ENCODE results near the gene FGF21. TPM values are rescaled to one million over a fixed set of nuclear protein-coding genes. Genes with fewer than 3 reads are reported as not detected.

The FGF21 gene
- total RNA-seq, 1 donor from 2014 or later = not detected

DNA sequence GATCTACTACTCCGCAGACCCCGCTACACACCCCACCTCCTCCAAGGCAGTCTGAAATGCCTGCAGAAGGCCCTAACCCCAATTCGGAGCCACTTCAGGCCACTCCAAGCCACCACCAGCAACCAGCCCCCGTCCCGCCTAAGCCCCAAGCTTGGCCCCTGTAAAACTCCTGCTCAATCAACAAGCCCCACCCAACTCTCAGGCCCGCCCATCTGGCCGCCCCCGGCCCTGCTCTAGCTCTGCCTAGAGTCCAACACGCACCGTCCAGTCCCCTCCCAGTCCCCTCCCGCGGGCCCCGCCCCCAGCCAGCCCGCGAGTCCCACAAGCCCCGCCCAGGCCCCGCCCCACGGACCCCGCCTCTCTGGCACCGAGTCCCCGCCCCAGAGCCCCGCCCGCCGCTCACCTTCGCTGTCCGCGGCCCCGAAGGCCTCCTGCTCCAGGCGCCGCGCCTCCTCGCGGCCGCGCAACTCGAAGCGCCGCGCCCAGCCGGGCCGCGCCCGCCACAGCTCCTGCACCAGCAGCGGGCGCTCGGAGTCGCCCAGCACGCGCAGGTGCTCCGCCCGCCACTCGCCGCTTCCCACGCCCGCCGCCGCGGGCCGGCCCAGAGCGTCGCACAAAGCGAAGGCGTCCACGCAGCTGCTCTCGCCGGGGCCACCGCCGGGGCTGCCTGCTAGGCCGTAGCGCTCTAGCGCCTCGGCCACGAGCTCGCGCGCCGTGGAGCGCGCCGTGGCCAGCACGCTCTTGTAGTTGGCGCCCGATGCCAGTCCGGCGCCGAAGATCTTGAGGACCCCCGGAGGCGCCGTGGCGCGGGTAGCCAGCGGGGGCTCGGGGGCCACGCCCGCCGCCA, 16.5 kb upstream of the FGF21 start:
- no peaks in the 10 kb centered on the region for H3K27me3 Mint-ChIP-seq (ENCODE audit: insufficient read depth)
- peak; percentile 85 for DNase-seq (ENCODE audit: low spot score)
- peaks cover 13% of the 10 kb centered on the region for H3K4me1 Mint-ChIP-seq (ENCODE audit: low read depth)
- intact Hi-C loops (cut with micrococcal nuclease) = loop anchor here (1.0 to 2.0 kb wide), 8 partner anchors 9 to 245 kb away; partner anchors contain the start of genes BCAT2, CA11 and HSD17B14
- peak overlapping the region; percentile 64 for H3K4me3 Mint-ChIP-seq
- H3K27ac Mint-ChIP-seq = peak overlapping the region; percentile 52
- H3K9me3 Mint-ChIP-seq = no peaks in the 10 kb centered on the region
- no peaks in the 10 kb centered on the region for H3K36me3 Mint-ChIP-seq (ENCODE audit: low read depth)

DNA sequence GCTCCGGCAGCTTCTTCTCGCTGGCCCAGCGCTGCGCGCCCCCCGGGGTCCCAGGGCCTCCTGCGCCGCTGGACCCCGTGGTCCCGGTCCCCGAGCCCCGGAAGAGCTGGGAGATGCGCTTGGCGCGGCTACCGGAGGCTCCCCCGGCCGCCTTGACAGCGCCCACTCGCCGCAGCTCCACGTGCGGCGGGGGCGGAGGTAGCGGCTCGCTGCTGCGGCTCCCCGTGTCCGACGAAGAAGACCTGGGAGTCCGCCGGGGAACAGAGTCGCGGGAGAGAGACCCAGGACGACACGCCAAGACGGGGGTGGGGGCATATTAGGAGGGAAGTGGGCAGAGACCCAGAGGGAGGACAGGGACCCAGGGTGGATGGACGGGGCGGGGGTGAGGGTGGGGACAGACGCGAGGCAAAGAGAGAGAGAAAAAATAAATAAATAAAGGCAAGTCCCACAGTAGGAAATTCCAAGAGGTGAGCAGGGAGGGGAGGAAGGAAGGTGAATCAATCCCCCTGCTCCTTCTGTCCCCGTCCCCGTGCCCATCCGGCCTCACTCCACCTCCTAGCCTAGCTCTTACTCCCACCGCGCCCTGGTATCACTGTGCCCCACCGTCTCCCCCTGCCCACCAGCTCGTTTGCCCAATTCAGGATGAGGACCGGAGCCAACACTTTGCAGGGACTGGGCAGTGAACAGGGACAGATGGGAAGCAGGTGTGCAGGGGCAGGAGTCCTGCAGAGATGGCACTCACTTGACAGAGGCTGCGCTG, 15.7 kb upstream of the FGF21 start:
- Mint-ChIP-seq H3K27ac (no peak overlapping the region), H3K4me1 (ENCODE audit: low read depth) (peaks cover 13% of the 10 kb centered on the region), H3K36me3 (ENCODE audit: low read depth) (no peaks in the 10 kb centered on the region), H3K4me3 (peak overlapping the region; percentile 26), H3K27me3 (ENCODE audit: insufficient read depth) (no peaks in the 10 kb centered on the region), H3K9me3 (no peaks in the 10 kb centered on the region)
- intact Hi-C loops (cut with micrococcal nuclease) = loop anchor here (2.0 to 10.0 kb wide), 4 partner anchors 65 to 325 kb away; partner anchors contain the start of genes BCAT2 and HSD17B14
- no peak for DNase-seq (ENCODE audit: low spot score)

DNA sequence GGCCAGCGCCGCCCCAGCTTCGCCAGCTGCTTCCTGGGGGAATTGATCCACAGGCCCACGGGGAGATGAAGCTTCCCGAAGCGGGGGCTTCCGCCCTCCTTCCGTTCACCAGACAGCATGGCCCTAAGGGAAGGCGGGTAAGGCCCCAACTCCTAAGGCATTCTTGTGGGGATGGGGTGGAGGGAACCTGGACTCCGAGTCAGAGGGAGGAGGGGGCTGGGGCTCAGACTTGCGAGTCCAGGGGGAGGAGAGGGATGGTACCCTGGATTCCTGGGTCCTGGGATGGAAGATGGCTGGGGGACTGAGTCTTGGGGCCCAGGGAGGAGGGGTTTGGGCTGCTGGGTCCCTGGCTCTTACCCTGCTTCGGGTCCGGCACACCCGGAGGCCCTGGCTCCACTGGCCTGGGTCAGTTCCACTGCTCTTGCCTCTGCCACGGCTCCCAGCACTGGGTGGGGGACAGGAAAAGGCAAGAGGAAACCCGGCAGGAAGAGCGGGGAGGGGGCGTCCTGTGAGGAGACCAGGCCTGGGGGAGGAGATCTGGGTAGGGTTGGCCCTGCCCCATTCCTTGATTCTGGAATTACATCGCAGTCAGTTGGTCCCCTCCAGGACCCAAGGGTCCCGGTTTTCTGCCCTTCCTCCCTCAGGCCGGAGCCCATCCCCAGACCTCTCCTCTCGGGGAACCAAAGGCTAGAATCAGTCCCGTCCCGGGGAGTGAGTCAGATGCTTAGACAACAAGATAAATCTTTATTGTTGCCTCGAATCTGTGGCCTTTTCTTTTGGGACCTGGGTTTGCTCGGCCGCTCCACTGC, 15.0 kb upstream of the FGF21 start, which contains the start of gene RASIP1:
Gene RASIP1 (minus strand): TSS at position 447 of the 809 bp plus-strand sequence. CDS start 328 bp downstream, at position 119.
- intact Hi-C loops (cut with micrococcal nuclease) = loop anchor here (10.0 kb wide), 1 partner anchor 326 kb away; no protein-coding TSS in a partner anchor
- Mint-ChIP-seq H3K36me3 (ENCODE audit: low read depth) (no peaks in the 10 kb centered on the region), H3K27ac (no peak within 1 kb of the TSS), H3K4me3 (peak within 1 kb of the TSS; percentile 33), H3K4me1 (ENCODE audit: low read depth) (peaks cover 18% of the 10 kb centered on the region), H3K9me3 (no peaks in the 10 kb centered on the region), H3K27me3 (ENCODE audit: insufficient read depth) (no peaks in the 10 kb centered on the region)
- no peak for DNase-seq (ENCODE audit: low spot score)

DNA sequence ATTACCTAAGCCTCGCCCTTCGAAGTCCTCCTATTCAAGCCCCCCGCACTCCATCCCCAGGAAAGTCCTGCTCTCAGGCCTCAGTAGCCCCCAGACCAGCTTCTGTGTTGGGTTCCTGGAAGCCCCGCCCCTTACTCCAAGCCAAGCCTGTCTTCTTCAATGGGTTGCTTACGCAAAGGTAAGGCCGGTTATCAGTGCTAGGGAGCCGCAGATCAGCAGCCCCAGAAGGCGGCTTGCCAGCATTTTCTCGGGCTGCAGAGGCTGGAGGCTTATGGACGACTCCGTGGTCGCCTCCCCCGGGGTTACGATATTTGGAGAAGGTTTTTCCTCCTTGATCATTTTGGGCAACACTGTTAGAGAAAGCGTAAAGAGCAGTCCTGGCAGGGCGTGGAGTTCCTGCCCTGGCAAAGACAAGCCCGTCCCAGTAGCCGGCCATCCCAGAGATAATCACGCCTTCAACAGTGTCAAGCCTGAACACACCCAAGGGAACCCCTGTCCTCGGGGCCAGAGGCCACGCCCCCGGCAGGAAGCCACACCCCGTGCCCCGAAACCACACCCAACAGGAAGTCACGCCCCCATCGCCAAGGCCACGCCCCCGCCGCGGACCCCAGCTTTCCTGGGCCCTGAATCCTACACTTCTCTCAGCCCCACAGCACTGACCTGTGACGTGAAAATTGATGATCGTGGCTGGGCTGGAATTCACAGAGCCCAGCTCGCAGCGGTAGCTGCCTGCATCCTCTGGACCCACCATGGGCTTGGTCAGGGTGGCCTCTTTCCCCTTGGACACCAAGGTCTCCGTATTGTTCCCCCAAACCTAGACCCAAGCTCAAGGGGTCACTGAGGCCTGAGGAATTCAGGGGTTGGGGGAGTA, 14.0 kb upstream of the FGF21 start:
- Mint-ChIP-seq H3K36me3 (ENCODE audit: low read depth) (no peaks in the 10 kb centered on the region), H3K4me3 (no peak overlapping the region), H3K4me1 (ENCODE audit: low read depth) (peaks cover 28% of the 10 kb centered on the region), H3K27me3 (ENCODE audit: insufficient read depth) (no peaks in the 10 kb centered on the region), H3K9me3 (no peaks in the 10 kb centered on the region), H3K27ac (no peak overlapping the region)
- DNase-seq (ENCODE audit: low spot score) = no peak
- intact Hi-C loops (cut with micrococcal nuclease) = loop anchor here (10.0 kb wide), 1 partner anchor 327 kb away; no protein-coding TSS in a partner anchor

DNA sequence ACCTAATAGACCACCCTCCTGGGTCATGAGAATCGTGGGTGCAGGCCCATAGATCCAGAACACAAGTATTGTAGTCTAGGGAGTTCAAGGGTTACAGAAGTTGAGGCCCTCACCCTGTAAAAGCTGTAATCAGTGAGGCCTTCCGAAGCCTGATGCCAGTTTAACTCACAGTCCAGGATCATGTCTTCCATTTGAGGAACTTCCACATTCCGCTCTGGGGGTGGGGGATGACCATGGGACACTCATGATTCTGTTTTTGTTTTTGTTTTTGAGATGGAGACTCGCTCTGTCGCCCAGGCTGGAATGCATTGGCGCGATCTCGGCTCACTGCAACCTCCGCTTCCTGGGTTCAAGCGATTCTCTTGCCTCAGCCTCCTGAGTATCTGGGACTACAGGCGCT, 13.2 kb upstream of the FGF21 start:
- no peak overlapping the region for H3K27ac Mint-ChIP-seq
- DNase-seq (ENCODE audit: low spot score) = no peak
- intact Hi-C loops (cut with micrococcal nuclease) = loop anchor here (10.0 kb wide), 1 partner anchor 327 kb away; no protein-coding TSS in a partner anchor
- no peaks in the 10 kb centered on the region for H3K36me3 Mint-ChIP-seq (ENCODE audit: low read depth)
- no peaks in the 10 kb centered on the region for H3K9me3 Mint-ChIP-seq
- H3K4me1 Mint-ChIP-seq (ENCODE audit: low read depth) = peaks cover 29% of the 10 kb centered on the region
- H3K27me3 Mint-ChIP-seq (ENCODE audit: insufficient read depth) = no peaks in the 10 kb centered on the region
- H3K4me3 Mint-ChIP-seq = no peak overlapping the region

DNA sequence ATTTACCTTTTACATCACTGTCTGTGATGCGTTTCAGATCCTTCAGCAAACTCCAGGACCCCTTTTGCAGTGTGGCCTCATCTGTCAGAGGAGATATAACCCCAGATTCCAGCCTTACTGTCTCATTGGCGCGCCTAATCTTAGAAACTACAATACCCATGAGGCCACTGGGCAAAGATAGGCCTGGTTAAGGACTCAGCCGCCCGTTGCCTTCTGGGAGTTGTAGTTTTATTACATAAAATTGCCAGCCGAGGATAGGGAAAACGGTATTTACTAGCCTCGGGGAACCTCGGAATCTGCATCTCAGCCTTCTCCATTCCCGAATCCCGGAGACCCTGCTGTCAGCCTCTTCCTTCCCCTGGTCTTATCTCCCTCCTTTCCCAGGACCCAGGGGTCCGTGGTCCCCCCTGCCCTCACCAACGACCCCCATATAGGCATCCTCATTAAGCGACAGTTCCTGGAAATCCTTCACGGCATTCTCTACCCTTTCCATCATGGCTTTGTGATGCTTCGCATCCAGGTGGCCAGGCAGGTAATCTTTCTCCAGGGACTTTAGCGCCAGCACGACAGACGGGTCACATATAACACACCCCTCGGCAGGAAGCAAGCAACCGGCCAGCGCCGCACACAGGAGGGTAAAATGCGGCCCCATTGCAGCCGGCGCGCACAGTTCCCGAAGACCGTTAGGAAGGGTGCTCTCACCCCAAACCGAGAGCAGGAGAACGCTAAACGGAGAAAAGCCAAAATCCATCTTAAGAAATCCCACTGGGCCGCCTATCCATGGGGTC, 9.9 kb upstream of the FGF21 start:
- intact Hi-C loops (cut with micrococcal nuclease) = loop anchor here (1.0 to 10.0 kb wide), 3 partner anchors 24 to 331 kb away; no protein-coding TSS in a partner anchor
- peak overlapping the region; percentile 34 for H3K27ac Mint-ChIP-seq
- no peaks in the 10 kb centered on the region for H3K9me3 Mint-ChIP-seq
- H3K4me3 Mint-ChIP-seq = no peak overlapping the region
- H3K27me3 Mint-ChIP-seq (ENCODE audit: insufficient read depth) = no peaks in the 10 kb centered on the region
- peaks cover 25% of the 10 kb centered on the region for H3K4me1 Mint-ChIP-seq (ENCODE audit: low read depth)
- DNase-seq (ENCODE audit: low spot score) = peak; percentile 32
- no peaks in the 10 kb centered on the region for H3K36me3 Mint-ChIP-seq (ENCODE audit: low read depth)

DNA sequence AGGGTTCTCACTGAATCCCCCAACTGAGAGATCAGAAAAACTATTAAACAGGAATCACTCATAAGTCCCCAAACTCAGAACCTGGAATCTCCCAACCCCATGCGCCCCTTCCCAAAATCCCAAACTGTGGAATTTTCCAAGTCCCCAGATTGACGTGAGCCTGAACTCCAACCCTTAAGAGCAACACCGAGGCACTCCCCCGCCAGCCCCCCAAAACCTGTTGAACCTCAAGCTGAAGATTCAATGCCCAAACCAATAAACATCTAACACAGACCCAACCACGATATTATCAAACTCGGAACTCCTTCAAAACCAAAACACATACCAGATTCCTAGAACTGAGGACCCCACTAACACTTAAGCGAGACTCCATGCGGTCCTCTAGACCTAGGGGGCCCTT, 9.2 kb upstream of the FGF21 start:
- no peak overlapping the region for H3K4me3 Mint-ChIP-seq
- H3K27ac Mint-ChIP-seq = peak overlapping the region; percentile 6
- no peak for DNase-seq (ENCODE audit: low spot score)
- H3K36me3 Mint-ChIP-seq (ENCODE audit: low read depth) = no peaks in the 10 kb centered on the region
- H3K27me3 Mint-ChIP-seq (ENCODE audit: insufficient read depth) = peaks cover under 1% of the 10 kb centered on the region
- peaks cover 24% of the 10 kb centered on the region for H3K4me1 Mint-ChIP-seq (ENCODE audit: low read depth)
- intact Hi-C loops (cut with micrococcal nuclease) = loop anchor here (2.0 to 10.0 kb wide), 2 partner anchors 247 to 331 kb away; partner anchors contain the start of genes GYS1 and RUVBL2
- H3K9me3 Mint-ChIP-seq = no peaks in the 10 kb centered on the region

DNA sequence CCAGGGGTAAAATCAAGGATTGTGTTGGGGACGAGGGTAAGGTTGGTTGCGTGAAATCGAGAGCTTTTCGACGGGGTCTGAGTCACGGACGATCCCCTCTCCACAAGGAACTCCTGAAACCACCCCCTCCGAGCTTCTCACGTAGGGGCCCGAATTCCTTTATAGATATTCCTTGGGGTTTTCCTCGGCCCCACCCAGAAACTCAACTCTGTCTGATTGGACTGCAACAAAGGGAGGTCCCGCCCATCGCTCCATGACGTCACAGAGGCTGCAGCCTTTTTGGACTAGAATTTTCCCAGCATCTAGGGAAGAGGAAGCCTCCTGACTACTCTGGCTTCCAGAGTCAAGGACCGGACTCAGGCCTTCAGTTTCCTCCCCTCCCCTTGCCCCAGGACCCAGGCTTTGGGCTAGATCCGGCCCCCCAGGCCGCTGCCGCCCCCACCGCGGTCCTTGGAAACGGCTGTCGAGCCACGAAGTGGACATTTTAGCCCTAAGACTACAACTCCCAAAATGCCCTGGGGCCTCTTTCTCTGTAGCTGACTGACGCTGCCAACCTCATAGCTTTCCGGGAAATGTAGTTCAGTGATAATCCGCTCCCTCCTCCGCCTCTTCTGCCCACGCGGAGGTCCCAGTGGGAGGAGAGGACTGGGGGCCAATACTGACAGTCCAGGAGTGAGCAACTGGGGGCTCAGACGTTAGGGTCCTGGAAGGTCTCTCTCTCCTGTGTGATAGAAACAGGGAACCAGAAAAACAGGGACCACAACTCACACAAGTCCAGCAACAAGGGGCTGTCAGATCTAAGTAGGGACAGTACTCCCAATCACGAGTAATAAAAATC, 8.4 kb upstream of the FGF21 start, which contains the start of gene IZUMO1:
Gene IZUMO1 (minus strand): TSS at position 172 of the 838 bp plus-strand sequence. CDS start 1,050 bp downstream, outside the sequence.
- peak within 1 kb of the TSS; percentile 63 for H3K4me3 Mint-ChIP-seq
- intact Hi-C loops (cut with micrococcal nuclease) = loop anchor here (1.0 to 10.0 kb wide), 4 partner anchors 9 to 332 kb away; partner anchors contain the start of genes GYS1 and RUVBL2
- no peaks in the 10 kb centered on the region for H3K36me3 Mint-ChIP-seq (ENCODE audit: low read depth)
- peaks cover 4% of the 10 kb centered on the region for H3K27me3 Mint-ChIP-seq (ENCODE audit: insufficient read depth)
- peak; percentile 62 for DNase-seq (ENCODE audit: low spot score)
- peak within 1 kb of the TSS; percentile 12 for H3K27ac Mint-ChIP-seq
- no peaks in the 10 kb centered on the region for H3K9me3 Mint-ChIP-seq
- H3K4me1 Mint-ChIP-seq (ENCODE audit: low read depth) = peaks cover 17% of the 10 kb centered on the region

DNA sequence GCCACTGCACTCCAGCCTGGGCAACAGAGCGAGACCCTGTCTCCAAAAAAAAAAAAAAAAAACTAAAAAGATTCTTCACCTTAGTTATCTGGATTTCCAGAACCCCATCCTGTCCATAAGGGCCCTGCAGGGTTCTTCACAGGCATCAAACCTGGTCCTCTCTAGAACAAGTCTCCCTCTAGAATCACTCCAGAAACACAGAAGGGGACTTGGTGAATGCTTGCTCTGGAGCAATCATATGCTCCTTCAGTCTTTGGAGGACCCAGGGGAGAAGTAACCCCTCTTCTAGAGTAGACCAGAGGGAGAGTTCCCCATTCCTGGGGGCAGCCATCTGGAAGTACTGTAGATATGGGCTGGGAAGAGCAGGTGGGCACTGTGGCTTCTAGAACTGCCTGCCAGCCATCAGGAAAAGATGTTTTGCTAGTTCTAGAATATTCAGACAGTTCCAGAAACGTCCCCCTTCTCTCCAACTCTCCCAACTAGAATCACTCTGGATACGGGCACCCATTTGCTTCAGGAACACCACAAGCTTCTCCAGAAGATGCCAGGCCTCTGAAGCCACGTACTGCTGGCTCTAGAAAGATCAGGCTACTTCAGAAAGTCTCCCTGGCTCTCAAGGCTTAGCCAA, 5.6 kb upstream of the FGF21 start:
- no peaks in the 10 kb centered on the region for H3K9me3 Mint-ChIP-seq
- H3K4me1 Mint-ChIP-seq (ENCODE audit: low read depth) = peaks cover 27% of the 10 kb centered on the region
- no peaks in the 10 kb centered on the region for H3K36me3 Mint-ChIP-seq (ENCODE audit: low read depth)
- intact Hi-C loops (cut with micrococcal nuclease) = loop anchor here (10.0 kb wide), 1 partner anchor 335 kb away; no protein-coding TSS in a partner anchor
- no peak for DNase-seq (ENCODE audit: low spot score)
- peaks cover 21% of the 10 kb centered on the region for H3K27me3 Mint-ChIP-seq (ENCODE audit: insufficient read depth)
- H3K4me3 Mint-ChIP-seq = no peak overlapping the region
- no peak overlapping the region for H3K27ac Mint-ChIP-seq

DNA sequence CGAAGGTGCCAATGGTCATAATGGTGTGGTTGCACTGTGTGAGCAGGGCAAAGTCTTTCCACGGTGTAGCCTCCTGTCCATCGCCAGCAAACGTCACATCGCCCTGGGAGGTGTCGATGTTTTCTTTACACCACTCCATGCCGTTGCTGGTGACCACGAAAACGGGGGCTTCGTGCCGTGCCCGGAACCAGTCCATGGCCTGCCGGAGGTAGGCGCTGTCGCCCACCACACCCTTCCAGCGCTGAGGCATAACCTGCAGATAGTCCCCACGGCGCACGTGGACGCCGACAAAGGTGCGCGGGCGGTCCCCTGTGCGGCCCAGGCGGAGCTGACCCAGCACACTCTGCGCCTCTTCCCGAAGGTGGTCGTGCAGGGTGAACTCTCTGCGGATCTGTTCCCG, 5.0 kb upstream of the FGF21 start:
- Mint-ChIP-seq H3K4me1 (ENCODE audit: low read depth) (peaks cover 23% of the 10 kb centered on the region), H3K9me3 (no peaks in the 10 kb centered on the region), H3K27ac (no peak overlapping the region), H3K27me3 (ENCODE audit: insufficient read depth) (peaks cover 21% of the 10 kb centered on the region), H3K4me3 (no peak overlapping the region), H3K36me3 (ENCODE audit: low read depth) (no peaks in the 10 kb centered on the region)
- intact Hi-C loops (cut with micrococcal nuclease) = no loop called here
- no peak for DNase-seq (ENCODE audit: low spot score)

Data from activated T-helper 1 cell treated with anti-CD3 and anti-CD28 coated beads, Interleukin-12 subunit alpha, Interleukin-12 subunit beta, Interleukin-2, Interleukin-4 antibody, amounts not matched to agents 30 ng/mL and 10 ng/mL and 1 ng/mL, durations not matched to agents 14 hours and 24 hours and 36 hours (primary cell).